ENCODE results near the gene RYR1.
"Not testable (repeated sequence)": the region's sequence is repeated elsewhere in the genome, so short reads cannot be mapped to it uniquely, and the experiment has no call there.

- TF ChIP-seq CTCF (IDR thresholded peaks at IDR 0.05); ZFX (IDR thresholded peaks at IDR 0.05; ENCODE audit: borderline replicate concordance): not testable (repeated sequence)
Observed at GRCh38 chr19:38472725-38473124, 39.2 kb downstream of the RYR1 start.

All from 22Rv1 (cell line).